OCI-LY1 (cell line): Measurements from ENCODE around the gene TMEM218.

ENCODE experiments used
- EZH2 ChIP-seq: fragments of 200-600 bp; sonication (generic), shearing (Covaris generic); IDR thresholded peaks from 2 replicates; pipeline ENCODE4 v1.8.0; 2017; ENCODE audit warnings: borderline replicate concordance, mixed run types, mild to moderate bottlenecking, antibody characterized with exemption, low read length, moderate library complexity, mixed read lengths
- TF ChIP-seq, protein P1 (sequence below): fragments of 200-600 bp; sonication (generic), shearing (Covaris generic); IDR thresholded peaks from 2 replicates; pipeline ENCODE4 v1.5.1; 2017; ENCODE audit warnings: mild to moderate bottlenecking, antibody characterized with exemption, low read length, moderate library complexity, mixed read lengths

DNA sequence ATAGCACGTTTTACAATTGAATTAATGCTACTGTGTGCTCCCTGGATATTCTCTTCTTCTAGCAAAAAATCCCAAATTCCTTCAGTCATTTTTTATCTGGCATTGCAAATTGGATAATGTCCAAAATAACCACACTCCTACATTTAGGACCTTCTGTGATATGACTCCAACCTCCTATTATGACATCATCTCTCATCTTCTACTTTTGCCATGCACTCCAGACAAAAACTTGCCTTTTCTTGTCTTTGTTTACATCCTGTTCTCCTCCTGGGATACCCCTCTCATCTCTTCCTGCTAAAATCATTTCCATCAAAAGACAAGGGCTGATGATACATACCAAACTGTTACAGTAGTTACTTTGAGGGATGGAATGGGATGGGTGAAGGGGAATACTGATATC is 20.6 kb upstream of the TMEM218 start:
- TF ChIP-seq, protein P1, sequence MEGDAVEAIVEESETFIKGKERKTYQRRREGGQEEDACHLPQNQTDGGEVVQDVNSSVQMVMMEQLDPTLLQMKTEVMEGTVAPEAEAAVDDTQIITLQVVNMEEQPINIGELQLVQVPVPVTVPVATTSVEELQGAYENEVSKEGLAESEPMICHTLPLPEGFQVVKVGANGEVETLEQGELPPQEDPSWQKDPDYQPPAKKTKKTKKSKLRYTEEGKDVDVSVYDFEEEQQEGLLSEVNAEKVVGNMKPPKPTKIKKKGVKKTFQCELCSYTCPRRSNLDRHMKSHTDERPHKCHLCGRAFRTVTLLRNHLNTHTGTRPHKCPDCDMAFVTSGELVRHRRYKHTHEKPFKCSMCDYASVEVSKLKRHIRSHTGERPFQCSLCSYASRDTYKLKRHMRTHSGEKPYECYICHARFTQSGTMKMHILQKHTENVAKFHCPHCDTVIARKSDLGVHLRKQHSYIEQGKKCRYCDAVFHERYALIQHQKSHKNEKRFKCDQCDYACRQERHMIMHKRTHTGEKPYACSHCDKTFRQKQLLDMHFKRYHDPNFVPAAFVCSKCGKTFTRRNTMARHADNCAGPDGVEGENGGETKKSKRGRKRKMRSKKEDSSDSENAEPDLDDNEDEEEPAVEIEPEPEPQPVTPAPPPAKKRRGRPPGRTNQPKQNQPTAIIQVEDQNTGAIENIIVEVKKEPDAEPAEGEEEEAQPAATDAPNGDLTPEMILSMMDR, result no peak
- no peak for TF ChIP-seq EZH2
